Left lung (tissue), 10 donors: ENCODE data around the gene TDRD10. TPM values are rescaled to one million over a fixed set of nuclear protein-coding genes. Genes with fewer than 3 reads are reported as not detected.
A peak's percentile ranks its signal among the peaks of the same experiment; 100 is the strongest.

Experiments used
- ATAC-seq: fragments of 200-7000 bp; cut with Tn5 transposase; one replicate; pipeline ENCODE4 v1.9.1; 2020; ENCODE audit warnings: moderate library complexity
- DNase-seq, 4 donors: peaks; one replicate each; pipeline ENCODE4 v3.0.0-alpha.2; 2013 to 2020
- H3K27ac ChIP-seq, 2 donors: fragments of 200-600 bp; sonication (generic) in 1 of 2; one replicate each; pipeline versions ENCODE4 v1.5.0 to v1.8.0; 2020 to 2021
- H3K27me3 ChIP-seq, 2 donors: fragments of 200-600 bp; sonication (generic) in 1 of 2; one replicate each; pipeline versions ENCODE4 v1.5.0 to v1.8.0; 2020 to 2021
- H3K36me3 ChIP-seq, 2 donors: fragments of 200-600 bp; sonication (generic) in 1 of 2; one replicate each; pipeline versions ENCODE4 v1.5.0 to v1.8.0; 2020 to 2021
- H3K4me1 ChIP-seq, 2 donors: fragments of 200-600 bp; one replicate each; pipeline ENCODE4 v1.8.0; 2021
- H3K4me3 ChIP-seq, 2 donors: fragments of 200-600 bp; sonication (generic) in 1 of 2; one replicate each; pipeline versions ENCODE4 v1.5.0 to v1.8.0; 2020 to 2021; ENCODE audit warnings: mild to moderate bottlenecking in 1 of 2
- H3K9me3 ChIP-seq, 2 donors: fragments of 200-600 bp; sonication (generic) in 1 of 2; one replicate each; pipeline versions ENCODE4 v1.5.0 to v1.8.0; 2020 to 2021
- CTCF ChIP-seq, 2 donors: fragments of 200-600 bp; sonication (generic) in 1 of 2; IDR thresholded peaks; one replicate each; pipeline versions ENCODE4 v1.5.0 to v1.8.0; 2021; ENCODE audit warnings: antibody characterized with exemption in 2 of 2
- intact Hi-C, 2 donors: fragments of 100-400 bp; cut with DNase I; formaldehyde crosslinking; loops; one replicate each; pipeline versions ENCODE4 v1.11.2 to v1.14.2; 2022
- polyA plus RNA-seq, 6 donors: library from polyadenylated mRNA; unstranded; fragments of 120-200 nt; gene quantifications; one replicate each; pipeline ENCODE4 v1.2.1, GENCODE V29; 2013; ENCODE audit not compliant: insufficient read length in 6 of 6
- total RNA-seq, 2 donors: library from RNA; stranded (reverse); fragmentation: NEBNext Ultra II Directional; extraction: Animal tissue kit (Norgen Biotek cat#: 25700); gene quantifications; one replicate each; pipeline ENCODE4 v1.2.1, GENCODE V29; 2021
- donor health status: DM: no; HTN: yes; CAD: no.
- donor health status: DM: no; HTN: no; CAD: no.

The TDRD10 gene
- total and polyA plus RNA-seq, 8 donors = 3.1 to 5.0 (median 3.6) TPM

DNA sequence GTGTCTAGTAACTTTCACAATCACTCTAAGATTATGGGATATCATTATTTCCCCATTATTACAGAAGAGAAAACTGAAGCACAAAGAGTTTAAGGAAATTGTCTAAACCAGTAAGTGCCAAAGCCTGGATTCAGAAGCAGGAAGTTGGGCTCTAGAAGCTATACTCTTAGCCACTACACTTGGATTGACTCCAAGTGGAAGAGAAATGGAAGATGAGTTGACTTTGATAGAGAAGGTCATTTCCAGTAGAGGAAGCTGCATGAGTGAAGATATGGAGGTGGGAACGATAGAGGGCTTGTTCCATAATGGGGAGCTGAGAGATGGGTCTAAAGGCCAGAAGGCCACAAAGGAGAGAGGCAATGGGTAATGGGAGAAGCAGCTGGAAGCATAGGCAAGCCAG lies 11.7 kb upstream of the TDRD10 start:
- H3K4me1 ChIP-seq = peaks cover 20 to 72% of the 10 kb centered on the region in 2 donors
- H3K4me3 ChIP-seq = no peak overlapping the region
- intact Hi-C loops = no loop called here
- DNase-seq (no peak), ATAC-seq (peak; percentile 36)
- H3K9me3 ChIP-seq = no peaks in the 10 kb centered on the region
- peaks cover 0 to 13% of the 10 kb centered on the region in 2 donors for H3K36me3 ChIP-seq
- TF ChIP-seq CTCF (IDR thresholded peaks at IDR 0.05) = no peak
- H3K27ac ChIP-seq = peak overlapping the region in 1 of 2 donors; percentile 30
- H3K27me3 ChIP-seq = no peaks in the 10 kb centered on the region

DNA sequence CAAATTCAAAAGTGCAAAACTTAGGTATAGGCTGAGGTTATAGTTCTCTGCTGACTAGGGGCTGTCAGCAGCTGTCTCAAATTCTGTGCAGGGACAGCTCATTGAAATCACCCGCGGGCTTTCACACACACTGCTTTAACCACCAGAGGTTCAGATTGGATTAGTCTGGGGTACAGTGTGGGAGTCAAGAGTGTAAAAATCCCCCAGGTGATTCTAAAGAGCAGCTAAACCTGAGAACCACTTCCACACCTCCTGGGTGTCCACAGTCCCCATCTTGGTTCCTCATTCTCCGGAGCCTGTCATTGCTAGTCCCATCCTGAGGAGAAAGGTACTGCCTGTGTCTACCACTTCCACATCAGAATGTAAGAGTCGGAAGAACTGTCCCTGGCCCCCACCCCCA lies 9.9 kb upstream of the TDRD10 start:
- Histone ChIP-seq H3K9me3 (no peaks in the 10 kb centered on the region), H3K36me3 (peaks cover 0 to 13% of the 10 kb centered on the region in 2 donors), H3K4me1 (peaks cover 12 to 70% of the 10 kb centered on the region in 2 donors), H3K4me3 (no peak overlapping the region), H3K27ac (peak overlapping the region in 1 of 2 donors; percentile 66), H3K27me3 (no peaks in the 10 kb centered on the region)
- no peak for ATAC-seq
- intact Hi-C loops = no loop called here
- DNase-seq = no peak
- no peak for TF ChIP-seq CTCF (IDR thresholded peaks at IDR 0.05)

DNA sequence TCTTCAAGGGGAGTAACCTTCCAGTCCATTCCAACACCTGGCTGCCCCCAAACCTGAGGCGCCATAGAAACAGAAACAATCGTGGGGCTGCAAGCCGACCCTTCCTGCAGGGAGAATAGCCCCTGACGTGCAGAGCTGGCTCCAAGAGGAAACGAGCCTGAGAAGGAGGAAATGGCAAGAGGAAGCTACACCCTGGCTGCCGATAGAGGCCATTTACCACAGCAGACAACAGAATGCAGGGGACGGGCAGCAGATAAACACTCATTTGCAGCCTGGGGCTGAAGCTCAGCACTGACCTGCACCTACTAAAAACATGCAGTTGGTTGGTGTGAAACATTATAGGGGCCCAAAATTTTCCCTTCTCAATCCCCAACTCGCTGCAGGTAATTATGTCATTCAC lies 8.7 kb upstream of the TDRD10 start:
- DNase-seq = peak in 1 of 4 donors; percentile 61
- intact Hi-C loops = no loop called here
- peak in 1 of 2 donors; percentile 29 for TF ChIP-seq CTCF (IDR thresholded peaks at IDR 0.05)
- H3K27ac ChIP-seq = peak overlapping the region in 1 of 2 donors; percentile 66
- no peaks in the 10 kb centered on the region for H3K9me3 ChIP-seq
- no peaks in the 10 kb centered on the region for H3K27me3 ChIP-seq
- no peak overlapping the region for H3K4me3 ChIP-seq
- peaks cover 0 to 8% of the 10 kb centered on the region in 2 donors for H3K36me3 ChIP-seq
- ATAC-seq = peak; percentile 35
- H3K4me1 ChIP-seq = peaks cover 12 to 75% of the 10 kb centered on the region in 2 donors

GRCh38 chr1:154495496-154496273 lies 6.3 kb upstream of the TDRD10 start:
- H3K4me3 ChIP-seq = no peak overlapping the region

More at GRCh38 chr1:154495496-154496273, 6.3 kb upstream of the TDRD10 start:
- ATAC-seq = no peak
- intact Hi-C loops = no loop called here
- no peak for DNase-seq
- Histone ChIP-seq H3K27me3 (peaks cover 0 to 18% of the 10 kb centered on the region in 2 donors), H3K36me3 (peaks cover 0 to 4% of the 10 kb centered on the region in 2 donors), H3K9me3 (no peaks in the 10 kb centered on the region), H3K27ac (peak overlapping the region; percentile 23 to 66), H3K4me1 (peaks cover 5 to 70% of the 10 kb centered on the region in 2 donors)
- TF ChIP-seq CTCF (IDR thresholded peaks at IDR 0.05) = no peak
